Erythroblast (primary cell): ENCODE results near the gene TNFRSF25.
"Not testable (repeated sequence)": the region's sequence is repeated elsewhere in the genome, so short reads cannot be mapped to it uniquely, and the experiment has no call there.

Experiments used
- GATA1 ChIP-seq: IDR thresholded peaks from 2 replicates; pipeline ENCODE4 v1.6.1; 2011; ENCODE audit warnings: low read depth, mild to moderate bottlenecking, control low read depth, low read length, moderate library complexity
- POLR2A ChIP-seq: IDR thresholded peaks from 2 replicates; pipeline ENCODE4 v1.6.1; 2011; ENCODE audit warnings: mild to moderate bottlenecking, low read length

GRCh38 chr1:6453895-6454855 is 11.8 kb downstream of the TNFRSF25 start:
- TF ChIP-seq POLR2A, GATA1: not testable (repeated sequence)
